HepG2 (cell line): ENCODE results near the gene KIF3C. TPM values are rescaled to one million over a fixed set of nuclear protein-coding genes. Genes with fewer than 3 reads are reported as not detected.
"Not testable (repeated sequence)": the region's sequence is repeated elsewhere in the genome, so short reads cannot be mapped to it uniquely, and the experiment has no call there.

Experiments used
- ARNT2 ChIP-seq: sonication (generic); formaldehyde crosslinking; IDR thresholded peaks from 2 replicates; pipeline ENCODE4 v1.8.0; 2022; ENCODE audit warnings: mild to moderate bottlenecking, low read depth, missing genetic modification reagents, moderate library complexity
- ATF2 ChIP-seq: sonication (generic); formaldehyde crosslinking; IDR thresholded peaks from 2 replicates; pipeline ENCODE4 v1.4.0; 2020; ENCODE audit warnings: missing genetic modification reagents
- ATF4 ChIP-seq, 2 experiments: fragments of 450-650 bp in 1 of 2; sonication (generic) in 1 of 2; formaldehyde crosslinking; IDR thresholded peaks; 2 replicates each; pipeline versions ENCODE4 v1.5.0 to v1.8.0; 2020 to 2022; ENCODE audit warnings: mild to moderate bottlenecking in 1 of 2, missing genetic modification reagents in 1 of 2
- CBX5 ChIP-seq: sonication (generic); formaldehyde crosslinking; IDR thresholded peaks from 2 replicates; pipeline ENCODE4 v1.4.0; 2020; ENCODE audit warnings: missing genetic modification reagents, borderline replicate concordance
- HNF4G ChIP-seq, 2 experiments: sonication (generic) in 1 of 2; formaldehyde crosslinking in 1 of 2; IDR thresholded peaks; 2 replicates each; pipeline versions ENCODE4 v1.4.0 to v1.6.1; 2011 to 2020; ENCODE audit warnings: borderline replicate concordance in 2 of 2, low read depth in 2 of 2, mild to moderate bottlenecking in 2 of 2, low read length in 1 of 2, missing genetic modification reagents in 1 of 2, moderate library complexity in 1 of 2
- LCORL ChIP-seq, 2 experiments: fragments of 450-650 bp in 1 of 2; sonication (generic) in 1 of 2; formaldehyde crosslinking in 1 of 2; IDR thresholded peaks; 2 replicates each; pipeline versions ENCODE4 v1.5.0 to v1.6.1; 2017 to 2020; ENCODE audit warnings: antibody characterized with exemption in 1 of 2, missing genetic modification reagents in 1 of 2
- MIER3 ChIP-seq: IDR thresholded peaks from 2 replicates; pipeline ENCODE4 v1.6.1; 2016; ENCODE audit warnings: missing compliant biosample characterization, borderline replicate concordance
- PAXIP1 ChIP-seq: sonication (generic); formaldehyde crosslinking; conservative IDR thresholded peaks from 2 replicates; pipeline ENCODE4 v1.4.0; 2020; ENCODE audit warnings: mild to moderate bottlenecking, missing genetic modification reagents, moderate library complexity
- POGK ChIP-seq: sonication (generic); formaldehyde crosslinking; conservative IDR thresholded peaks from 2 replicates; pipeline ENCODE4 v1.8.0; 2022; ENCODE audit warnings: mild to moderate bottlenecking, moderate library complexity, missing genetic modification reagents
- RXRA ChIP-seq: sonication (generic); formaldehyde crosslinking; IDR thresholded peaks from 2 replicates; pipeline ENCODE4 v1.5.1; 2020; ENCODE audit warnings: missing genetic modification reagents
- SOX6 ChIP-seq, 2 experiments: fragments of 450-650 bp in 1 of 2; sonication (generic) in 1 of 2; formaldehyde crosslinking in 1 of 2; IDR thresholded peaks; 2 replicates each; pipeline versions ENCODE4 v1.4.0 to v1.6.1; 2017 to 2020; ENCODE audit warnings: antibody characterized with exemption in 1 of 2, mild to moderate bottlenecking in 1 of 2, missing genetic modification reagents in 1 of 2
- ZBTB33 ChIP-seq: sonication (generic); formaldehyde crosslinking; IDR thresholded peaks from 2 replicates; pipeline ENCODE4 v1.4.0; 2020; ENCODE audit warnings: missing genetic modification reagents
- ZNF205 ChIP-seq: IDR thresholded peaks from 2 replicates; pipeline ENCODE4 v1.6.1; 2018; ENCODE audit warnings: missing biosample characterization, missing genetic modification reagents
- ZNF710 ChIP-seq: sonication (generic); formaldehyde crosslinking; IDR thresholded peaks from 2 replicates; pipeline ENCODE4 v1.5.0; 2020; ENCODE audit warnings: mild to moderate bottlenecking, missing genetic modification reagents, borderline replicate concordance
- polyA plus RNA-seq, 8 experiments: library from polyadenylated mRNA; depleted of rRNA in 3 of 8; stranded (reverse) in 7 of 8; unstranded in 1 of 8; fragments of >200 nt; fragmentation: Illumina TruSeq in 4 of 8; extraction: Trizol in 4 of 8; gene quantifications; 2 replicates each; pipeline versions ENCODE4 v1.2.1 to v1.2.3, GENCODE V29; 2011 to 2016; ENCODE audit warnings: low read depth in 4 of 8, missing spikeins in 1 of 8, mixed read lengths in 1 of 8; ENCODE audit not compliant: insufficient read depth in 1 of 8
- total RNA-seq, 5 experiments: library from RNA; depleted of rRNA; stranded (reverse); fragments of >200 nt; fragmentation: Illumina TruSeq; extraction: Trizol; gene quantifications; 2 replicates each; pipeline ENCODE4 v1.2.3, GENCODE V29; 2016; ENCODE audit warnings: low read depth in 1 of 5

The KIF3C gene
- total and polyA plus RNA-seq, 2 of the 13 experiments (the other 11 are each of a cell fraction or from before 2014, with no cell fraction given), result 3.6 to 4.9 TPM

GRCh38 chr2:25999406-25999805 lies 17.1 kb upstream of the KIF3C start (continued):
- not testable (repeated sequence) for TF ChIP-seq LCORL (IDR thresholded peaks at IDR 0.05); SOX6 (IDR thresholded peaks at IDR 0.05); HNF4G (CRISPR knock-in tag; IDR thresholded peaks at IDR 0.05; ENCODE audit: borderline replicate concordance, low read depth)
- peak; percentile 45; the same call in 1 of the 2 replicates for TF ChIP-seq LCORL (CRISPR knock-in tag; IDR thresholded peaks at IDR 0.05)
- 0 out of 2 replicates have a peak, but pooled peaks have one; percentile 10 for TF ChIP-seq POGK (CRISPR knock-in tag)
- TF ChIP-seq RXRA (CRISPR knock-in tag), result peak; percentile 25; the same call in 1 of the 2 replicates
- peak; percentile 68 for TF ChIP-seq SOX6 (CRISPR knock-in tag; IDR thresholded peaks at IDR 0.05)
- peak; percentile 39; the same call in 1 of the 2 replicates for TF ChIP-seq HNF4G (IDR thresholded peaks at IDR 0.05; ENCODE audit: borderline replicate concordance, low read depth, low read length)
- TF ChIP-seq ZNF710, result peak; percentile 94
- TF ChIP-seq ZBTB33 (CRISPR knock-in tag), result peak; percentile 34; the same call in 1 of the 2 replicates
- TF ChIP-seq ZNF205 (CRISPR knock-in tag), result peak; percentile 91
- TF ChIP-seq PAXIP1 (CRISPR knock-in tag), result 0 out of 2 replicates have a peak, but pooled peaks have one; percentile 28
- 0 out of 2 replicates have a peak, but pooled peaks have one; percentile 28 for TF ChIP-seq ARNT2
- TF ChIP-seq ATF4 (CRISPR knock-in tag; IDR thresholded peaks at IDR 0.05), result peak in 1 of 2 experiments; percentile 93; a peak in 2 of 4 replicates
- TF ChIP-seq ATF2 (CRISPR knock-in tag), result peak; percentile 72; the same call in 1 of the 2 replicates
- TF ChIP-seq CBX5 (CRISPR knock-in tag), result peak; percentile 55; the same call in 1 of the 2 replicates
- TF ChIP-seq MIER3 (CRISPR knock-in tag), result 0 out of 2 replicates have a peak, but pooled peaks have one; percentile 38
